HG02610 (cell line): ENCODE data around the gene SLCO4A1.
"Not testable (repeated sequence)": the region's sequence is repeated elsewhere in the genome, so short reads cannot be mapped to it uniquely, and the experiment has no call there.

ENCODE experiments used
- ATAC-seq: cut with Tn5 transposase; IDR thresholded peaks from one replicate; pipeline ENCODE4 v1.9.1; 2021; ENCODE audit warnings: mild to moderate bottlenecking, moderate library complexity; ENCODE audit not compliant: unreplicated experiment

Gene SLCO4A1

DNA sequence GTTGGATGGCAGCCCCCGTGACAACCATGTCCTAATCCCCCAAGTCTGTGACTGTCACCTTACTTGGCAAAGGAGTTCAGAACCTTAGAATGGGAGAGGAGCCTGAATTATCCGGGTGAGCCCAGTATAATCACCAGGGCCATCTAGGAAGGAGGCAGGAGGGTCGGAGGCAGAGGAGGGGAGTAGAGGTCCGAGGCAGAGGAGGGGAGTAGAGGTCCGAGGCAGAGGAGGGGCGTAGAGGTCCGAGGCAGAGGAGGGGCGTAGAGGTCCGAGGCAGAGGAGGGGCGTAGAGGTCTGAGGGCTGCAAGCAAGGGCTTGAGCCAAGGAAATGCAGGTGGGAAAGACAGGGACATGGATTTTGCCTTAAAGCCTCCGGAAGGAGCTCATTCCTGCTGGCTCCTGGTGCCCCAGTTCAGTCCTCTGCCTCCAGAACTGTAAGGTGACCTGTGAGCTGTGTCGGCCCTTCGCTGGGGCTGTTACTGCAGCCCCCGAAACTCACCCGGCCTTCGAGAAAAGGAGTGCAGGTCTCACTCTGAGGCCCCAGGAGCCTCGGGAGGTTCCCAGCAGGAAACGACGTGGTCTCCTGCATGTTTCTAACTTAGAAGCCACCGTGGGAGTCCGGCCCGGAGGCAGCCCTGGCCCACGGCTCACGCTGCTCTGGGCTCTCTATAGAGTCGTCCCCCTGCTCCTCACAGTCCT, 20.0 kb upstream of the SLCO4A1 start:
- no peak for ATAC-seq

DNA sequence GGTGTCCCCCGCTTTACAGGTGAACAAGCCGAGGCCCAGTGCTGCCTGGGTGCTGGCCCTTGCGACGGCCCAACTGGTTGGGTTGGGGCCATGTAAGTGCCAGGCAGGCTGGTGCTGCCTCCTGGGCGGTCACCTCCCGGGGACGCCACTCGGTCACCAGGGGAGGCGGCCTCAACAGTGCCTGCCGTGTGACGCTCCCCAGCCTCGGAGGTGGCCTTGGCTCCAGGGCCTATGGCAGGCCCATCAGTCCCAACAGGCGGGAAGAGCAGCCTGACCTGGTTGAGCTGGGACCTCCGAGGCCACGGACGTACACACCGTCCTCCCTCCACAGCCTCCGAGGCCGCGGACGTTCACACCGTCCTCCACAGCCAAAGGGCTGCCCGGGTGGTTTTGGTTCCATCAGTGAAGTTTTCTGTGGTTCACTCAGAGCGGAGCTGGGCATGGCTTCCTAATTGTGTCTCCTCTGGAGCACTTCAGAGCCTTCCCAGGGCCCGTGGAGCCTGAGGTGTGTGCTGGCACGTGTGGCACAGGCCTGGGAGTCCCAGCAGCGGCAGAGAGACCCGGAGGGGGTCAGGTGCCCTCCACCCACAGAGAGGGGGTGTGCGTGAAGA, 19.3 kb upstream of the SLCO4A1 start:
- no peak for ATAC-seq

DNA sequence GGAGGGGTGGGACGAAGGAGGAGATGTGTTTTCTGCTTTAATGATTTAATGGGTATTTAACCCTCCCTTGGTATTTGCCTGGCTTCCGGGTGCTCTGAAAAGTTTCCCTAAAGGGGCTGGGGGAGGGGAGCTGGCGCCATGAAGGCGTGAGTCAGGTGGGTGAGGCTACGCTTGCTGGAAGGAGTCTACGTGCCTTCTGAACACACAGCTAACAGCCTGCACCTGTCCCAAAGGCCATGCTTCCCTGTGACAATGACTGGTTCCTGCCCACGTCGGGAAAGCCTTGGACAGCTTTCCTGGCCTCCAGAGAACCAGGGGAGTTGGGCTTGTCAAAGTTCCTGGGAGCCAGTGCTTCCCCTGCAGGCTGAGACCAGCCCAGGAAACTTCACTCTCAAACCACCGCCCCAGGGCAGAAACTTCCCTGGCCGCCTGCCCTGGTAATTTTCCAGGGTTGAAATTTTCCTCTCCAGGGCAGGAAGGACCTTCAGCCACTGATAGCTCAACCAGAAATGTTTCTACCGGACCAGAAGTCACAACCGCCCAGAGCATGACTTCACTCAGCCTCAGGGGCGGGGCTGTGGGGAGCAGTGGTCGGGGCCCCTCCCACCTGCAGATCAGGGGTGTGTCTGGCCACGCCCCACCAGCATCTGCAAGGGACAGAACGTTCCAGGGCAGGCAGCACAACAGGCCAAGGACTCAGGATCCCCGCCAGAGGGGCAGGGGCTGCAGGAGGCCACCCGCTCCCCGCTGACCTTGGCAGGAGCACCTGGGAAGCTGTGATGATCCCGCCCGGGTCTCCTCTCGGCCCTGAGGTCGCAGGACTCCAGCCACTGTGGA, 18.6 kb upstream of the SLCO4A1 start:
- peak; percentile 76 for ATAC-seq

DNA sequence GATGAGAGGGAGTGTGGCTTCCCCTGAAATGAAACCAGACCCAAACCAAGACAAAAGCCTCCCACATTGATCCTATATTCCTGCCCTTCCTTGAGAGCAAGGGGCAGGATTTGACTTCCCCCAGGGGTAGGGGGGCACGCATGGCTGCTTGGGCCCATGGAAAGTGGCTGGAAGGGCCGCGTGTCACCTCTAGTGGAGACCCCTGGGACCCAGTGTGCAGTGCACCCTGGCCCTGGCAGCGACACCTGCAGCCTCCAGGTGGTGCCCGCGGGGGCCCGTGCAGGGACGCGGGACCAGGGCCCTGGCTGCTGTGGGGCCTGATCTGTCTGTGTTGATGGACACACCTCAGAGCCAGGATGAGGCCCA, 18.0 kb upstream of the SLCO4A1 start:
- ATAC-seq = peak; percentile 19

DNA sequence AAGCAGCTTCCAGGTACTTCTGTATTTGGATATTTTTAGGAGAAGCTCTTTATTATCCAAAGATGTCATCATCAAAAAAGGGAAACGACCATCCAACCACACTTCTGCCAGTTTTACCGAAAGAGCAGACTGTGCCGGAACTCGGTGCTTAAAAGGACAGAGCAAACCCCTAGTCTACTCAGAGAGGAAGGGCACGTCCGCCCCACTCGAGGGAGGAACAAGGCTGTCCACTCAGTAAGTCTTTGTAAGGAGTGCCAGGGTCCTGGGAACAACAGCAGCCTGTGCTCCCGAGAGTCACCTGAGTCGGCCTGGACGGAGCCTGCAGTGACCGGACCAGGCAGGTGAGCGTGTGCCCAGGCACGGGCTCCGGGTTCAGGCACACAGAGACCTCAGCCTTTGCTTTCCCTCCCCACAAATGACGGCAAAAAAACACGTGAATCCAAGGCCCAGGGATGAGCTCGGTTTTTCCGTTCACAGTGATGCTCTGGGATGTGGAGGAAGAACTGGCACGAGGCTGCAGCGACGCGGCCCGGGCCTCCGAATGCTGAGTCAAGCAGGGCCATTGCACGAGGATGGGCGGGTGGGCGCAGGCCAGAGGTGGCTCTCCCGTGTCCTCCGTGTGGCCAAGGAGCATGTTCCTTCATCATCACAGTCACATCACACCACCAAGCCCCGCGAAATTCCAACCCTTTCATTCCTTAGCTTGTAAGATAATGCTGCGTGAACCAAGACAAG, 17.4 kb upstream of the SLCO4A1 start:
- no peak for ATAC-seq

DNA sequence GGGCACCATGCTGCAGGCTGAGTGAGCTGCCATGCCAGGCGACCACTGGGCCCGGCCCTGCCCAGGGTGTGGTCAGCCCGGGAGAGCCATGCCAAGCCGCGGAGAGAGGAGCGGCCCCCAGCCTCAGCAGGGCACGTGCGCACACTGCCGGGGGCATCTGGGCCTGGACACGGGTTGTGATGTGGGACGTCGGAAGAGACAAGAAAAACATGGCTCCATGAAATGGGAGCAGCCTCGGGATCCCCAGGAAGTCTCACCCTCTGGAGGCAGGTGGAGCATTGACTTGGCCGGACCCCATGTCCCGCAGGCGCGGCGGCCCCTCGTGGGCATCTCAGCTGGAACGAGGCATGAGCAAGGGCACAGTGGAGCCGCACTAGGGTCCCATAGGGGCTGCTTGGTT, 16.8 kb upstream of the SLCO4A1 start:
- no peak for ATAC-seq

DNA sequence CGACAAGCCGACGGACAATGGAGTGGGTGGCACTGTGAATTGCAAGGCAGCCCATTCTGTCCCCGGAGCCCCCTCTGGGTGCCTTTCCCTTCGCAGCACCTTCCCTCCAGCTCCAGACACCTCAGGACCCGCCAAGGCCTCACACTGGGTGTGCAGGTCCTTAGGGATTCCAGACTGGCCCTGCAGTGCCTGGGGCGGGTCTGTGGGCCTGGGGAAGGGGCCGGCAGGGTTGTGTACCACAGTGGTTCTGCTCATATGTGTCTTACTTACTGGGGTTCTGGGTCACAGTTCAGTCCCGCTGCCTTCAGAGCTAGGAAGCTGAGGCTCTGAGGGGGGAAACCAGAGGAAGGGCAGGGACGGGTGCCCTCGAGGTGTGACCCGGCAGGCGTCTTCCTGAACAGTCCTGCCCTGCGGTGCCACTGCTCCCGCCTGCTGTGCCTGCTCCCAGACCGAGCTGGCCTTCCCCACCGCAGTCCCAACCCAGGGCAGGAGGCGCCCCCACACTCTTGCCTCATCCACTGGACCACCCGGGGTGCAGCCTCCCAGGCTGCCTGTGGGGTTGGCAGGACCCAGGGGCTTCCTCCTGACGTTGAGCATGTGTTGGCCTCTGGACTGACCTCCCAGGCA, 16.3 kb upstream of the SLCO4A1 start:
- ATAC-seq = no peak

DNA sequence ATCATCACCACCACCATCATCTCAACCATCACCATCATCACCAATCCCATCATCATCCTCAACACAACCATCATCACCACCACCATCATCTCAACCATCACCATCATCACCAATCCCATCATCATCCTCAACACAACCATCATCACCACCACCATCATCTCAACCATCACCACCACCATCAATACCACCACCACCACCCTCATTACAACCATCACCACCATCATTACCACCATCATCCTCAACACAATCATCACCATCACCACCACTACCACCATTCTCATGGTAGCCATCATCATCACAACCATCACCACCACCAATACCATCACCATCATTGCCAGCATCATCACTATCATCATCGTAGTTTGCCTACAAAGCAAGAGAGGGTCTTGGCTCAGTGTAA, 14.9 kb upstream of the SLCO4A1 start:
- not testable (repeated sequence) for ATAC-seq

DNA sequence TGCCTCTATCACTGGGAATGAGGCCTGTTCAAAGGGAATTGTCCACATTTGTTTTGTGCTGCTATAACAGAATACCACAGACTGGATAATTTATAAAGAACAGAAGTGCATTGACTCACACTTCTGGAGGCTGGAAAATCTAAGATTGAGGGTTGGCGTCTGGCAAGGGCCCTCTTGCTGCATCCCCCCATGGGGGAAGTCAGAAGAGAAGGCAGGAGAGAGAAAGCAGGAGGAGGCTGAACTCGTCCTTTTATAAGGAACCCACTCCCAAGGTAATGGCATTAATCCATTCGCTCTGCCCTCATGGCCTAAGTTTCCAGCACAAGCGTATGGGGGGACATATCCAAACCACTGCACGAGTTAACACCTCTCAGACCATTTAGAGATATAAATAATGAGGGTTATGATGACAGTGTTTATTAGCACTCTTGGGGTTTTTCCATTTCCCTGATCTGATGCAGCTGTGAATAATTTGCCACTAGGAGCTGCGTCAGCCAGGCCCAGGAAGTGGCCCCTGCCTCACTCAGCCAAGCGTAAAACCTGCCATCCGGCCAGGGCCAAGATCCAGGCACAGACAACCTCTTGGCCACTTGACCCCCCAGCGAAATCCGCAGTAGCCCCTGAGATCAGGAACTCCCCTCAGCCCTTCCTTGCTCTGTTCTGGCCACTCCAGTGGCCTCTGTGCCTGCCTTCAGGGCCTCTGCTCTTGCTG, 14.2 kb upstream of the SLCO4A1 start:
- ATAC-seq = no peak

DNA sequence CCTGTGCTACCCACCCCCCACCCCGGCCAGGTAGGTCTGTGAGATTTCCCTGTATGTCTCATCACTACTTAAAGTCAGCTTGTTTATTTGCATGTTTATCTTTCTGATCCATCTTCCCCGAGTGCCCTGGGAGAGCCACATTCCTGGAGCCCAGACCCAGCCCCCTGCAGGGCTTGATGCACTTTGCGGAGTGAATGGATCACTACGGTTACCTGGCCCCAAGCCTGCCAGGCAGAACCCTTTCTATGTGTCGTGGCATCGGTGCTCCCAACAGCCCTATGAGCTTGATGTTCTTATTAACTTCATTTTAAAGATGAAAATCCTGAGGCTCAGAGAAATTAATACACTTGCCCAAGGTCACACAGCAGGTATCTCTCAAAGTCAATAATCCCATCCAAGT, 13.6 kb upstream of the SLCO4A1 start:
- no peak for ATAC-seq

DNA sequence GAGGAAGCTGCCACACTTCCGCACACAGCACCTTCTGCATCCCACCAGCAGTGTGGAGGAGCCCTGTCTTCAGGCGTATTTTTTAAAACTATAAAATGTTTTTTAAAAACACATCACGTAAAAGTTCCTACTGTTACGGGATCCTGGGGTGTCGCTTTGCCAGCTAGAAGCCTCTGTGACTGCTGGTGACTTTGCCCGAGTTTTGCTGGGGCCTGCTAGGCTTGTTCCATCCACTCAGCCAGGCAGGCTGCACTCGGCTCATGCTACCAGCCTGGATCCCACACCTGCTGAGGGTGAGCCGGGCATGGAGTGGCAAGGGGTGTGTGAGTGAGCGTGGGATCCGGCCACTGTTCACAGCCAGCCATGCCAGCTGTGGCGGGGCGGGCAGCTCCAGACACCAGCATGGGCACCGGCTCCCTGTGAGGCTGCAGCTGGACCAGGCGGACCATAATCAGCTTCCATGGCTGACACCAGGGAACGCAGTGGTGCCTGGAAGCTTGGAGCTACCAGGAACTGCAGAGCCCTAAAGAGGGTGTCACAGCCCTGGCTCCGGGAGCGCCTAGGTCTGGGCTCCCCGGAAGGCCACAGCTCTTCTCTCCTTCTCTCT, 12.3 kb upstream of the SLCO4A1 start:
- no peak for ATAC-seq

DNA sequence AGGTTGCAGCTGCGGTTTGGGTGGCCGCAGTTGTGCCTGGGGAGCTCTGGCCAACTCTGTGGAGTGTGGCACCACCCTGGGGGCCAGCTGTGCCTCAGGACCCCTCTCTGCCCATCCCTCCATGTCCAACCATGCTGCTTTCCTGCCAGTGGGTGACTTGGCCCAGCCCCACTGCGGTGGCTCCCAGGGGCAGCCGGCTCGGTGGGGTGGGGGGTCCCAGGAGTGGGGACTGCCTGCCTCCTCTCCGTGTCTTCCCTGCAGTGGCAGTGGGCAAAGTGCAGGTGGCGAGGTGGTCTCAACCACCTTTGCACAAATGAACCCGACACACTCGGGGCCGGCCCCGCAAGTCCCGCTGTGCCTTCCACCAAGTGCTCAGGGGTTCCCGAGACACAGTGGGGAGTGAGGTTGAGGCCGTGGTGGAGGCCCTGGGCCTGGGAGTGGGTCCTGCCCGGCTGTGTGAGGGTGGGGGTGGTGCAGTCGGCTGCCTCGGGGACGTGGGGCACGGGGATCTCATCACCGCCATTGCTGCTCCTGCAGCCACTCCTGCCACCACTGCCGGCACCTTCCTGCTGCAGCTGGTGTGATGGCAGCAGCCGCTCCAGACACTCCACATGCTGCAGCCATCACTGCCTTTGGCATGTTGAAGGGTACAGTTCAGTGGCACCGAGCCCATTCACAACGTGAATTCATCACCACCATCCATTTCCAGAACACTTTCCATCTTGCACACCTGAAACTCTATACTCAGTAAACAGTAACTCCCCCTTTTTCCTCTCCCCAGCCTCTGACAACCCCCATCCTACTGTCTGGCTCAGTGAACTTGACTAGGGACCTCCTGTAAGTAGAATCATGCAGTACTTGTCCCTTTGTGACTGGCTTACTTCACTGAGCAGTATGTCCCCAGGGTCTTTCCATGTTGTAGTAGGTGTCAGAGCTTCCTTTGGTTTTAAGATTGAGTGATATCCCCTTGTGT, 10.7 kb upstream of the SLCO4A1 start:
- ATAC-seq = no peak

DNA sequence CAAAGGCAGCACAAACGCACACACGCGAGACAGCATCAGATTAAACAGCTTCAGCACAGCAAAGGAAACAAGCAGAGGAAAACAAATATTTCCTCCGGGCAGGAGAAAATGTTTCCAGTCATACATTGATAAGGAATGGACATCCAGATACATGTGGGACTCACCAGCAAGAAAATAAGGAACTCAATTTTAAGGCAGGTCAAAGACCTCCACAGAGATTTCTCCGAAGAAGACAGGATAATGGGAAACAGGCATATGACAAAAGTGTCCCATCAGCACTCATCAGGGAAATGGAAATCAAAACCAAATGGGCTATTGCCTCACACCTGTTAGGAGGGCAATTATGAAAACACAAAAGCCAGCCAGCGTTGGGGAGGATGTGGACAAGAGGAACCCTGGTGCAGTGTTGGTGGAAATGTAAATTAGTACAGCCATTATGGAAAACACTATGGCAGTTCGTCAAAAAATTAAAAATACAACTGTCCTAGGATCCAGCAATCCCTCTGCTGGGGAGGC, 9.7 kb upstream of the SLCO4A1 start:
- ATAC-seq = no peak

DNA sequence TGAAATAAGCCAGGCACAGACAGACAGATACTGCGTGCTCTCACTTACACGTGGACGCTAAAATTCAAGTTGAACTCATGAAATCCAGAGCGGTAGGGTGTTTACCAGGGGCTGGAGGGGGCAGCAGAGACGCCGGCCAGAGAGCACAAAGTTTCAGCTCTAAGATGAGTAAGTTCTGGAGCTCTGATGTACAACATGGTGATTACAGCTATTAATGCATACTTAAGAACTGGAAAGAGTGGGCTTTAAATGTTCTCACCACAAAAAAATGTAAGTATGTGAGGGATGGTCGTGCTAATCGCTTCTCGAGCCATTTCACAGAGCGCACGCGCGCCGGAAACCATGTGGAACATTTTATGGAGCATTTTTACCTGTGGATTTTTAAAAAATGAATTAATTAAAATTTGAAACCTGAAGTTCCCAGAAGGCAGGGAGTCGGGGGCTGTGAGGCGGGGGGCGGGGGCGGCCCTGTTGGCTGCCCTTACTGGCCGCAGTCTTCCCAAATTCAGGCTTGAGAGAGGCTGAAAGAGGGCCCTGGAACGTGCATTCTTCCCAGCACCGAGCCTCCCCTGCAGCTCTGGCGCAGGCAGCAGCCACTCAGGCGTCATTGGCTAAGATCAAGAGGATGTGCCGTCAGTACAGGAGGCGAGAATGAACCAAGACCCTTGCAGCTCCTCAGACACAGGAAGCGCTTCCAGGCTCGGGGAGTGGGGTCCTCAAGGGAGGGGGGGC, 8.5 kb upstream of the SLCO4A1 start:
- no peak for ATAC-seq

DNA sequence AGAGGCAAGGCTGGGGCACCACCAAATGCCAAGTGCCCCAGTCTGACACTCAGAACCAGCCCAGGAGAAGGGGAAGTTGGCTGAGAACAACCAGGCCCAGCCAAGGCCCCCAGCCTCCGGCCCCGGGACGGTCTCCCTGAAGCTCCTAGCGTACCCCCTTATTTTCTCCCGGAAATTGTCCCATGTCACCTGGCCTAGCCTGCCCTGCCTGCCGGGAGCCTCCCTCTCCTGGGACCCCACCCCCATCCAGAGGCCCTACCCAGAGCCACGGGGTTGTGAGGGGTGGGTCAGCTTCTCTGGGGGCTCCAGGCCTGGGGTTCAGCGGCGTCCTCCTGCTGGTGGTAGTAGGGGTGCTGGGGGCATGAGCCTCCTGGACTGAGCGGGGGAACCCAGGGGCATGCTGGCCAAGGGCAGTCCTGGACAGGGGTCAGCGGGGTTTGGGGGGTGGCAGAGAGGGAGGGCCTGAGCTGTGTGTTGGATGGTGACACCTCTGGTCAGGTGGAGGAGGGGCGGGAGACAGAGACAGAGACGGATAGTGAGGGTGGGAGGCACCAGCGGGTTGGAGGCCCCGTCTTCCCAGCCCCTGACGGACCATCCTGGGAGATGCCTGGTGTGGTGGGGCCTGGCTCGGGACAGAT, 7.9 kb upstream of the SLCO4A1 start:
- no peak for ATAC-seq

DNA sequence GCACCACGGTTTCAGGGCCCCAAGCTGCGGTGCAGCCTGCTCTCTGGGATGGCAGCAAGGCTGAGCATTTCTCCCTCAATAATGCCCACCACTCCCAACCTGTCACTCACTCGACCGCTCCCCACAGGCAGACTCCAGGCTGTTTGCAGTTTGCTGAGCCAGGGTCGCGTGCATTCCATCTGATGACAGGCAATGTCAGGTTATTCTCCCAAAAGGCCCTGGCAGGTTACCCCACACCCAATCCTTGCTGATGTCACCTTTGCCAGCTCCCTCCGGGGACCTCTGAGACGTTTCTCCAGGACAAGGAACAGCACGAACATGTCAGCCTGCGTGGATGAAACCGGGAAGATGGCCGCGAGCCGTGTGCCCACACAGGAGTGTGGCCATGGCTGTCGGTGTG, 7.1 kb upstream of the SLCO4A1 start:
- ATAC-seq = no peak

DNA sequence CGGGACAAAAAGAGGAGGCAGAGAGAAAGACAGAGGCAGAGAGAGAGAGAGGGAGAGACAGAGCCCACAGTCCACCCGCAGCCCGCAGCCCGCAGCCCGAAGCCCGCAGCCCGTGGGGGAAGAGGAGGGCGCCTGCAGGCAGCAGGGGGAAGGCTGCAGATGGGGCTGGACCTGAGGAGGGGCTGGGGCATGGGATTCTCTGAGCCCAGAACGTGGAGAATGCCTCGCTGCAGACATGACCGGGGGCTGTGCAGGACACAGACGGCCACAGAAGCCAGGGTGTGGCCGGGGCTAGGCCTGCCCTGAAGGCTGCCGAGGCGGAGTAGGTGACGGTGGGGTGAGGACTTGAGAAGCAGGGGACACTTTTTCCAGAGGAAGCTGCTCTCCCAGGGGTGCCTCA, 6.5 kb upstream of the SLCO4A1 start:
- ATAC-seq = no peak
